C4-2B (cell line): ENCODE data around the gene OTUD4.

Experiments
- ZFX ChIP-seq: fragments of 450-650 bp; IDR thresholded peaks from 2 replicates; pipeline ENCODE4 v1.6.1; 2017
- TF ChIP-seq, protein P1 (sequence below): fragments of 450-650 bp; conservative IDR thresholded peaks from 2 replicates; pipeline ENCODE4 v1.5.1; 2017; ENCODE audit warnings: mild to moderate bottlenecking

DNA sequence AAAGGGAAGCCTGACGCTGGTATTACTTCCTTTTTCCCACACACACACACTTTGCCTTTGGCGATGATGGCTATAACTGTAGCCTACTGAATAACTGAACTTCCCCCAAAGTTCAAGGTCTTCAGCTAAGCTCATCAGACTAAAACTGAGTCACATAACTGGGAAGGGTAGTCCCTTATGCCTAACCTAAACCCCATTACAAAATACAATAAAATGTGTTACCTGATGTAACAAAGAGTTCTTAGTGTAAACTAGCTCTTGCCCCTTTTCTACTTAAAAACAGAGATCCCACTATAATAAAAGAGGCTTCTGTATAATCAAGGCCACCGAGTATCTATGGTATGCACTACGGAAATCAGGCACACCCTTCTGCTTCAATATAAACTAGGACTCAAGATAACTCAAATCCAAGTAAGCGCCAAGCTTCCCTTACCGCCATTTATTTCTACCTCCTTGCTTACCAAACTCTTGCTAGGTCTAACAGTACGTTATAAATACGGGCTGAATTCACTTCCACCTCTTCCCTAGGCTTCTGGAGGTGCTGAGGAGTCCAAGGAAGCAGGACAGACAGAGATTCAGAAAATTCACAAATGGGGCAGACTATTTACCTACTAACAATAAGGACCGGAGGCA, 2.4 kb downstream of the OTUD4 start:
- TF ChIP-seq, protein P1, sequence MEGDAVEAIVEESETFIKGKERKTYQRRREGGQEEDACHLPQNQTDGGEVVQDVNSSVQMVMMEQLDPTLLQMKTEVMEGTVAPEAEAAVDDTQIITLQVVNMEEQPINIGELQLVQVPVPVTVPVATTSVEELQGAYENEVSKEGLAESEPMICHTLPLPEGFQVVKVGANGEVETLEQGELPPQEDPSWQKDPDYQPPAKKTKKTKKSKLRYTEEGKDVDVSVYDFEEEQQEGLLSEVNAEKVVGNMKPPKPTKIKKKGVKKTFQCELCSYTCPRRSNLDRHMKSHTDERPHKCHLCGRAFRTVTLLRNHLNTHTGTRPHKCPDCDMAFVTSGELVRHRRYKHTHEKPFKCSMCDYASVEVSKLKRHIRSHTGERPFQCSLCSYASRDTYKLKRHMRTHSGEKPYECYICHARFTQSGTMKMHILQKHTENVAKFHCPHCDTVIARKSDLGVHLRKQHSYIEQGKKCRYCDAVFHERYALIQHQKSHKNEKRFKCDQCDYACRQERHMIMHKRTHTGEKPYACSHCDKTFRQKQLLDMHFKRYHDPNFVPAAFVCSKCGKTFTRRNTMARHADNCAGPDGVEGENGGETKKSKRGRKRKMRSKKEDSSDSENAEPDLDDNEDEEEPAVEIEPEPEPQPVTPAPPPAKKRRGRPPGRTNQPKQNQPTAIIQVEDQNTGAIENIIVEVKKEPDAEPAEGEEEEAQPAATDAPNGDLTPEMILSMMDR = no peak
- no peak for TF ChIP-seq ZFX
